Measurements from ENCODE around the gene LGALS12.
"Not testable (repeated sequence)": the region's sequence is repeated elsewhere in the genome, so short reads cannot be mapped to it uniquely, and the experiment has no call there.

LGALS12 gene

DNA sequence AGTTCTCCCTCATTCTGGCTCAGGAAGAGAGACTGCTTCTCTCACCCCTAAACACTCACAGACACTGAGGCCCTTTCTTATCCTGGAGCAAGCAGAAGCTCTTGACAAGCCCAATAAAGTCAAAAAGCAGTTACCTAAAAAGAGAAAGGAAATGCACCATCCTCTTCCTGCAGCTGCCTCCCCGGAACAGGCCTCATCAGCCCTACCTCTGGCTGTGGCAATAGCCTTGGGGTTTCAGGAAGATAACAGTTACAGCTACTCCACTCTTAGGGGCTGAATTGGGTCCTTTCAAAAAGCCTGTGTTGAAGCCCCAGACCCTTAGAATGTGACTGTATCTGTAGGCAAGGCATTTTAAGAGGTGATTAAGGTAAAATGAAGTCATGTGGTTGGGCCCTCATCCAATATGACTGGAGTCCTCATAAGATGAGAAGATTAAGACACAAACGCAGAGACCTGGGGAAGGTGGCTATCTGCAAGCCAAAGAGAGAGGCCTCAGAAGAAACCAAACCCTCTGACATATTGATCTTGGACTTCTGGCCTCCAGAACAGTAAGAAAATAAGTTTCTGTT lies 3.5 kb upstream of the LGALS12 start:
- DNase-seq: no peak
- in situ Hi-C loops (cut with MboI; ENCODE audit: low pct_unique_long_range_greater_than_20kb, low sequenced_read_pairs): no loop called here

DNA sequence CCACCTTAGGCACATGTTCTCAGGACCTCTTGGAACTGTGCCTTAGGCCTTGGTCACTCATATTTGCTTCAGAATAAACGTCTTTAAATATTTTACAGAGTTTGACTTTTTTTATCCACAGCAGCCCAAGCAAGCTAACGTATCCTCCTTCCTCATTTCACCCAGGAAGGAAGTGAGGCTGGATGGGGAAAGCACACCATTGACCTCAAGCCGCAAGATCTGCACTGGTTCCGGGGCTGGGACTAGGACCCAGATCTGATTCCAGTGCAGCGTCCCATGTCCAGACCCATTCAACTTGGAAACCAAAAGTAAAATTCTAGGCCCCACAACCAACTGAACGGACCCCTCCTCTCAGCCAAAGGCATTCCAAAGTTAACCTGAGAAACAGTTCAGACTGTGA lies 2.4 kb upstream of the LGALS12 start:
- in situ Hi-C loops (cut with MboI; ENCODE audit: low pct_unique_long_range_greater_than_20kb, low sequenced_read_pairs): no loop called here

DNA sequence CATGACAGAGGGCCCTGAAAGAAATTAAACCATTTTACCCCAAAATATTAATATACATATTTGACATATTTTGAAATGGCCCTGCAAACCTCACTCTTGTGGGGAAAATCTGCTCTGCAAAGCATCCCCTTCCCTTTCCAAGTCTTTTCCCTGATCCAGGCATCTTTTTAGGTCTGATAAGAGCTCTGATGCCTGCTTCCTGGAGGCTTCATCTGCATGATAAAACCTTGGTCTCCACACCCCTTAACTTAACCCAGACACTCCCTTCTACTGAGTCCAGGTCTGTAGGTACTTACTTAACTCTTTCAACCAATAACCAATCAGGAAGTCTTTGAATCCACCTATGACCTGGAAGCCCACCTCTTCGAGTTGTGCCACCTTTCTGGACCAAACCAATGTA lies 1.8 kb upstream of the LGALS12 start:
- no peak for DNase-seq
- in situ Hi-C loops (cut with MboI; ENCODE audit: low pct_unique_long_range_greater_than_20kb, low sequenced_read_pairs): no loop called here

More for the DNA sequence above, 2.4 kb upstream of the LGALS12 start:
- DNase-seq: no peak

DNA sequence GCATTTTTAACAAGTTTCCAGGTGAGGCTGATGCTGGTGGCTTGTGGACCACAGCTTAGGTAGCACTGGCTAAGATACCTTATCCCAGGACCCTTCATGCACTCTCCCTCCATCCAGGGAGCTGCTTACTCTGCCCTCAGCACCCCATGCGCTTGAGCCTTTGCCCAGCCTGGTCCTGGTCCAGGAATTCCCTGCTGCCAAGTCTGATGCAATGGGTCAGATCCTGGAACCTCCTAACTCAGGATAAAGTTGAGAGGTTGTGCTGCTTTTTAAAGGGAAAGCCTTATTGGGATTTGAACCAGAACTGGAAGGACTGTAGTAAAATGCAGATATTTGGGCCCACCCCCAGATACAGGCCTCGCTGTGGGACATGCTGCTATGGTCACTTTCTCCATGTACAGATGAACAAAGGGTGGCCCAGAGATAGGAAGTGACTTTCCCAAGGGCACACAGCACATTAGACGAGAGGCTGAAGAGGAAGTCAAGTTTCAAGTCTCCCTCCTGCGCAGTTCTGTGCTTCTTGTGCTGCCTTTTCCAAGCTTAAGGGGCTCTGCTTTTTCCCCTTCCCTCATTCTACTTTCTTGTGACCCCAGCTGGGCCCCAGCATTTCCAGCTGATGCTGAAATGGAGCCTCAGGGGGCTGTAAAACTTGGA lies 824 bp upstream of the LGALS12 start:
- no peak for DNase-seq

DNA sequence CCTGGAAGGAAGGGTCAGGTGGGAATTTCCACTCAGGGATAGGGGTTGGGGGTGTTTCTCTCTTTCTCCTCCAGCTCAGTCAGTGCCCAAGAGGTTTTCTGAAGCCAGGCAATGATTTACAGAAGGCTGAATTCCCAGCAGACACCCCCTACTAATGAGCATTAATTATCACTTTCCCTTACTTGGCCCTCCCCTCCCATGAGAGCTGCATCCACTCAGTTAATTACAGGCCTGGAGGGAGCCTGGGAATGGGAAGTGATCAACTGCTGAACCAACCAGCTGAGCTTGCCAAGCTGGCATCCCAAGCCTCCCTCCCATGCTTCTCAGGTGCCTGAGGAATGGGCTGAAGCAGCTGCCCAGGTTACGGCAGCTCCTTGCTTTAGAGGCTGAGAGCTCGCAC lies 992 bp downstream of the LGALS12 start:
- no peak for DNase-seq
- in situ Hi-C loops (cut with MboI; ENCODE audit: low pct_unique_long_range_greater_than_20kb, low sequenced_read_pairs): no loop called here

More for the DNA sequence above, 824 bp upstream of the LGALS12 start:
- in situ Hi-C loops (cut with MboI; ENCODE audit: low pct_unique_long_range_greater_than_20kb, low sequenced_read_pairs): no loop called here

DNA sequence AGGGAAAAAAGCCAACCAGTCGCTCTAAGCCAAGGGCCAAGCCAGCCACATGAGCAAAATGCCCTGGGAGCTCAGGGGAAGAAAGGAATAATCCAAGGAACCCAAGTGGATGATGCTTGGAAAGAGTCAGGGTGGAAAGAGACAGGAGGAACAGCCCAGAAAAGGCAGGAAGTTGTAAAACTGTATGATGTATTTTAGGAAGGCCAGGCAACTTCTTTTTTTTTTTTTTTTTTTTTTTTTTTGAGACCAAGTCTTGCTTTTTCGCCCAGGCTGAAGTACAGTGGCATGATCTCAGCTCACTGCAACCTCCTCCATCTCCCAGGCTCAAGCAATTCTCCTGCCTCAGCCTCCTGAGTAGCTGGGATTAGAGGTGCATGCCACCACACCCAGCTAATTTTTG lies 1.6 kb downstream of the LGALS12 start:
- peak; percentile 58 for DNase-seq
- in situ Hi-C loops (cut with MboI; ENCODE audit: low pct_unique_long_range_greater_than_20kb, low sequenced_read_pairs): no loop called here

DNA sequence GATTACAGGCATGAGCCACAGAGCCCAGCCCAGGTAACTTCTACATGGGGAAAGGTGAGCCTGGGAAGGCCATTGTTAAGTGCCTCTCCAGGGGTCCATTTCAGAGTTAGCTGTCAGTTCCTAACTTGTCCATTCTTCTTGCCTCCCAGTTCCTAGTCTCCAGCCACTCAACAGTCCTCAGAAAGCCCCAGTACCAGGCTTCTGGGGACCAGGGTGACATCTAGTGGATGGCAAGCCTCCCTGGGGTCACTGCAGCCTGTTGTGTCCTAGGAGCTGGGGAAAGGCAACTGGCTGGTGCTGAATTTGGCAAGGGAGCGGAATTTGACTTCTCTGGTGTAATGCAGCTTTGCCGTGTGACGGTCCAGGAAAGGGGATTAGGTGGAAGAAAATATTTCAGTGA lies 2.1 kb downstream of the LGALS12 start:
- in situ Hi-C loops (cut with MboI; ENCODE audit: low pct_unique_long_range_greater_than_20kb, low sequenced_read_pairs): no loop called here
- DNase-seq: peak; percentile 64

DNA sequence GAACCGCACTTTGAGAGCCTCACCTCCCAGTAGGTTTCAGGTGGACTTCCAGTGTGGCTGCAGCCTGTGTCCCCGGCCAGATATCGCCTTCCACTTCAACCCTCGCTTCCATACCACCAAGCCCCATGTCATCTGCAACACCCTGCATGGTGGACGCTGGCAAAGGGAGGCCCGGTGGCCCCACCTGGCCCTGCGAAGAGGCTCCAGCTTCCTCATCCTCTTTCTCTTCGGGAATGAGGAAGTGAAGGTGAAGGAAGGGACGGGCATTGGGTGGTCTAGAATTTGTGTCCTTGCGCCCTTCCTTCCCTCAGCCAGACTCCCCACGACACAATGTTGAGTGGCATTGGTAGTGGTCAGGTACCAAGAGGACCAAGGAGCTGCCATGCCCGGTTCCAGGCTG lies 2.9 kb downstream of the LGALS12 start:
- no peak for DNase-seq
- in situ Hi-C loops (cut with MboI; ENCODE audit: low pct_unique_long_range_greater_than_20kb, low sequenced_read_pairs): no loop called here

DNA sequence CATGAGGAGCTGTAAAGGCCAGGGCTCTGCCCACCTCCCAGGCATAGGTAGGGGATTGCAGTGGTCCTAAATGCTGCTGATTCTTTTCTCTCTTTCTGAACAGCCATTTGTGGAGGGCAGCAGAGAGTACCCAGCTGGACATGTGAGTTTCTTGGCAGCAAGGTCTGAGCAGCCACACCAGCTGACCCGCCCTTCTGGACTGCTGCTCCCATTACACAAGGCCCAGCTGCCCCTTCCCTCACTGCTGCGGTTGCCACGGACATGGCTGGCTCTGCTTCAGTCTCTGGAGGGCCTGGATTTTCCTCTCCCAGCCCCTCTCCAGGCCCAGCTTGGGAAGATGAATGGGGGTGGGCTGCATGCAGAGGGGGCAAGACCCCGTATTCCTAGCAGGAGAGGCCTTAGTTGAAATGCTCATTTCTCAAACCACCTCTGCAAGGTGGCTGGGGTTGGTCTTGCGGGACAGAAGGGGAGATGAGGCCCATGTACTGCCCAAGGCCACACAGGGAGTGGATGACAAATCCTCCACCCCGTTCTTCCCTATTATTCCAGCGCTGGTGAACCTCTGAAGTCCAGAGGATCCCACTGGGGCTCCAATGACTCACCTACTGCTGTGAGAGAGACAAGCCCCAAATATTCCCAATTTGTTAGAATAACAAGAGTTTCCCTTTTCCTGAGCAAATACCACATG lies 4.6 kb downstream of the LGALS12 start:
- DNase-seq: no peak

DNA sequence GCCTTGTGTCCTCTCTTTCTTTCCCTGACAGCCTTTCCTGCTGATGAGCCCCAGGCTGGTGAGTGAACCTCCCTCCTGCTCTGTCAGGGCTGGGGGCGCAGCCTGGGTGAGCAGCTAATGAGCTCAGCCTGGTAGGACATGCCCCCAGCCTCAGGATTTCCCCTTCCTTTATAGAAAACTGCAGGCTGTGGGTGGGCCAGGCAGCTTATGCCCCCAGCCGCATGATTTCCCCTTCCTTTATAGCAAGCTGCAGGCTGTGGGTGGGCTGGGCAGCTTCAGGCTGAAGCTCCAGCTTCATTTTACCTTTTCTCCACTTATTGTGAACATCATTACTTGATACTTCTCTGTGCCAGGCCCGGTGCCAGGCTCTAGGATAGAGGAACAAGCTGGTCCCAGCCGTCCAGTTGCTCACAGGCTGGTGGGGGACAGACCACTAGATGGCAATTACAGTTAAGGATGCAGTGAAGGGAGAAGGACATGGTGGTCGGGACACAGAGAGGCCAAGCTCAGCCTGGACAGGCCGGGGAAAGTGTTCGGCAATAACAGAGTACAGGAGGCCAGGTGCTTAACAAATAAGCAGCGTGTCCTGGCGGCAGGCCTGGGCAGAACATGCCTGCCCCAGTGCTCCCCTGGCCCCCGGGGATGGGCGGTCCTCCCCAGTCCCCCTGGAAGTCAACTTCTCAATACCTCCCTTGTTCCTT lies 5.3 kb downstream of the LGALS12 start:
- DNase-seq: no peak
- in situ Hi-C loops (cut with MboI; ENCODE audit: low pct_unique_long_range_greater_than_20kb, low sequenced_read_pairs): no loop called here

More for the DNA sequence above, 4.6 kb downstream of the LGALS12 start:
- in situ Hi-C loops (cut with MboI; ENCODE audit: low pct_unique_long_range_greater_than_20kb, low sequenced_read_pairs): no loop called here

DNA sequence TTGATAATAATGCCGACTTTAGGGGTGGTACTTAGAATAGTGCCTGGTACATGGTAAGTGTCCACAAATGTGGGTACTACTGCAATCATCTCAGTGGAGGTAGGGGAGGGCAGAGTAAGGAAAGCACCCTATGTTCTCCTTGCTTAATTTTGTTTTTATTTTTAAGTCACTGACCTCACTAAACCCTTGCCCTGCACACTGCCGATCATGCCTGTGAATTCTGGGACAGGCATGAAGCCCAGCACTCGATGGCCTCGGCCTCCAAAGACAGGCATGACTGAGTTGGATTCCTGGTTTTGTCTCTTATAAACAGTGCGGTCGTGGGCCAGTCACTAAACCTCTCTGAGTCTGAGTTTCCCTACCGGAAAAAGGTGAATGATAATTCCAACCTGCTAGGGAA lies 6.9 kb downstream of the LGALS12 start:
- DNase-seq: no peak
- in situ Hi-C loops (cut with MboI; ENCODE audit: low pct_unique_long_range_greater_than_20kb, low sequenced_read_pairs): no loop called here

DNA sequence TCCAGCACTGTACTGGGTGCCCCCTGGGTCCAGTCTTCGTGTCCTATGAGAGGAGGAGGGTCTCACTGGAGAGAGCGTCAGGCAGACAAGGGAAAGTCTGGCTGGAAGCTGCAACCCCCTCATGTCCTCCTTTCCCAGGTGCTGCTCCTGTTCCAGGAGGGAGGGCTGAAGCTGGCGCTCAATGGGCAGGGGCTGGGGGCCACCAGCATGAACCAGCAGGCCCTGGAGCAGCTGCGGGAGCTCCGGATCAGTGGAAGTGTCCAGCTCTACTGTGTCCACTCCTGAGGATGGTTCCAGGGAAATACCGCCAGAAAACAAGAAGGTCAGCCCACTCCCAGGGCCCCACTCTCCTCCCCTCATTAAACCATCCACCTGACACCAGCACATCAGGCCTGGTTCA lies 10.2 kb downstream of the LGALS12 start:
- DNase-seq: no peak
- in situ Hi-C loops (cut with MboI; ENCODE audit: low pct_unique_long_range_greater_than_20kb, low sequenced_read_pairs): no loop called here

DNA sequence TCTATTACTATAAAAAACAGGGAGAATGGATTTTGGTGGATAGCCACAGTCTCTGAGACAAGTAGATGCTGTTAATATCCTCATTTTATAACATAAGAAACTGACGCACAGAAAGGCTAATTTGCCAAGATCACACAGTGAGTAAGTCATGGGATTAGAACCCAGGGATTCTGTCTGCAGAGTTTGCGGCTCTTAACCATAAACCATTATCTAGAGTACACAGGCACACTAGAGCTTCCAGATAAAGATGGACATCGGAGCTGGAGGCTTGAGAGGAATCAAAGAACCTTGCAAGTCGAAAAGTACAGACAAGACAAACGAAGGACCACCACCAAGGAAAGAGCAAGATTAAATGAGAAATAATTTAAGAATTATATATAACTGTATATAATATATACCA lies 11.3 kb downstream of the LGALS12 start:
- in situ Hi-C loops (cut with MboI; ENCODE audit: low pct_unique_long_range_greater_than_20kb, low sequenced_read_pairs): no loop called here
- no peak for DNase-seq

DNA sequence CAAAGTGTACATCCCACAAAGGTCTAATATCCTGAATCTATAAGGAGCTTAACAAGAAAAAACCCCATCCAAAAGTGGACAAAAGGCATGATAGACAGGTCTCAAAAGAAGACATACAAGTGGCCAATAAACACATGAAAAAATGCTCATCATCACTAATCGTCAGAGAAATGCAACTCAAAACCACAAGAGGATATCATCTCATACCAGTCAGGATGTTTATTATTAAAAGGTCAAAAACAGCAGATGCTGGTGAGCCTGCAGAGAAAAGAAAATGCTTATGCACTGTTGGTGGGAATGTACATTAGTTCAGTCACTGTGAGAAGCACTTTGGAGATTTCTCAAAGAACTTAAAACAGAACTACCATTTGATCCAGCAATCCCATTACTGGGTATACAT lies 12.7 kb downstream of the LGALS12 start:
- DNase-seq: no peak
- in situ Hi-C loops (cut with MboI; ENCODE audit: low pct_unique_long_range_greater_than_20kb, low sequenced_read_pairs): no loop called here

DNA sequence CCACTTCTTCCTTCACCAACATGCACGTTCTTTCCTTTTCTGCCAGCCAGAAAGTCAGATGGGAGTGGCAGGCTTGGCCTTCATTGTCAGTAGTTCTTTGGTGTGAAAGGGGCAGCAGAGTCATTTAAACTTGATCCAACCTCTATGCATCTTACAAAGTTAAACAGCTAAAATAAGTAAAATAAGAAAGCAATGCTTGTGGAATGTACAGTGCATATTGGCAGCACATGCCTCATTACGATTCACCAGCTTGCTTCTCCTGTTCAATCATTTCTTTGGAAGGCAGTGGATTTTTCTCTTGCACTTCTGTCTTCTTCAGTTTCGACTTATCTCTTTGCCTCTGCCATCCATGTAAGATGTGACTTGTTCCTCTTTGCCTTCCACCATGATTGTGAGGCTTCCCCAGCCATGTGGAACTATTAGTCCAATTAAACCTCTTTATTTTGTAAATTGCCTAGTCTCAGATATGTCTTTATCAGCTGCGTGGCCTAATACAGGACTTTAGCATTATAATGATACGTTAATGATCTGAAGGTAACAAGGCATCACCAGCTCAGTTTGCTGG lies 14.8 kb downstream of the LGALS12 start:
- in situ Hi-C loops (cut with MboI; ENCODE audit: low pct_unique_long_range_greater_than_20kb, low sequenced_read_pairs): no loop called here
- DNase-seq: no peak

DNA sequence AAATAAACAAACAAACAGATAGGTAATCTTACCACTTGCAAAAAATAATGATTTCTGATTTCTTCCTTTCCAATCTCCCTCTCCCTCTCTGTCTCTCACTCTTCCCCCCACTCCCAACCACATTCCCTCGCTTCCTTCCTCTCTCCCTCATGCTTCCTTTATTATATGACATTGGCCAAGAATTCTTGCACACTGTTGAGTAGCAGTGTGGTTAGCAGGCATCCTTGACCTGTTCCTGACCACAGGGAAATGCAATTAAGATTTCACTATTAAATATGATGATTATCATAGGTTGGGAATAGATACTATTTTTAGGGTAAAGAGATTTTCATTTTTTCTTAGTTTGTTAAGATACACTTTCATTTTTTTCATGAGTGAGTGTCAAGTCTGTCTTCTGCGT lies 16.0 kb downstream of the LGALS12 start:
- in situ Hi-C loops (cut with MboI; ENCODE audit: low pct_unique_long_range_greater_than_20kb, low sequenced_read_pairs): no loop called here

DNA sequence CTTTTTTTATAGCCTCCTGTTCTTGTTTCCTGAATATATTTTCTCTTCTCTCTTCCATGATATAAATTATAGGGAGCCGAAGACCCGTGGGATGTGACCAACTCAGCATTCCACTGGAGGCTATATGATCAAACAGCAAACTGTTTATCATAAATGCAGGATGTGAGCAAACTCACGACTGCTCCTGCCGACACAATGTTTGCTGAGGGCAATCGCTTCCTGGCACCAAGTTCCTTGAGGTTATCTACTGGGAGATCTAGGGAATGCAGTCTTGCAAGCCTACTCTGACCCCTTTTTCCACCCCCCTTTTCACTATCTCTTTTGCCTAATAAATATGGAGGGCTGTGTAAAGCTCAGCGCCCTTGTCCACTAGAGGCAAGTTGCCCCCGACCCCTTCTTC lies 17.3 kb downstream of the LGALS12 start:
- no peak for DNase-seq
- in situ Hi-C loops (cut with MboI; ENCODE audit: low pct_unique_long_range_greater_than_20kb, low sequenced_read_pairs): no loop called here

More for the DNA sequence above, 16.0 kb downstream of the LGALS12 start:
- no peak for DNase-seq

DNA sequence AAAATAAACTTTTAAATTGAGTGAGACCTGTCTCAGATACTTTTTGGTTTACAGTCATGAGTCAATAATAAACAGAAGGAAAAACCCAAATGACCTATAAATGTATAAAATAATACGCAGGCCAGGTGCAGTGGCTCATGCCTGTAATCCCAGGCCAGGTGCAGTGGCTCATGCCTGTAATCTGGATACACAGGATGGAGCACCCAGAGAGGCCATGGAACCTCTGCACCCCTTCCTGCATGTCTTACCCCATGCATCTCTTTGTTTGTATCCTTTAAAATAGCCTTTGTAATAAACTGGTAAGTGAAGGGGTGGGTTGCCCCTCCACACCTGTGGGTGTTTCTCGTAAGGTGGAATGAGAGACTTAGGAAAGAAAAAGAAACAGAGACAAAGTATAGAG lies 21.8 kb downstream of the LGALS12 start:
- in situ Hi-C loops (cut with MboI; ENCODE audit: low pct_unique_long_range_greater_than_20kb, low sequenced_read_pairs): no loop called here
- no peak for DNase-seq

DNA sequence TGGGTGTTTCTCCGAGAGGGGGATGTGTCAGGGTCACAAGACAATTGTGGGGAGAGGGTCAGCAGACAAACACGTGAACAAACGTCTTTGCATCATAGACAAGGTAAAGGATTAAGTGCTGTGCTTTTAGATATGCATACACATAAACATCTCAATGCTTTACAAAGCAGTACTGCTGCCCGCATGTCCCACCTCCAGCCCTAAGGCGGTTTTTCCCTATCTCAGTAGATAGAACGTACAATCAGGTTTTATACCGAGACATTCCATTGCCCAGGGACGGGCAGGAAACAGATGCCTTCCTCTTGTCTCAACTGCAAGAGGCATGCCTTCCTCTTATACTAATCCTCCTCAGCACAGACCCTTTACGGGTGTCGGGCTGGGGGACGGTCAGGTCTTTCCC lies 22.3 kb downstream of the LGALS12 start:
- in situ Hi-C loops (cut with MboI; ENCODE audit: low pct_unique_long_range_greater_than_20kb, low sequenced_read_pairs); DNase-seq: not testable (repeated sequence)

Data from KBM-7 (cell line).